Karpas-422 (cell line): ENCODE data around the gene CFB. TPM values are rescaled to one million over a fixed set of nuclear protein-coding genes. Genes with fewer than 3 reads are reported as not detected.
"Not testable (repeated sequence)": the region's sequence is repeated elsewhere in the genome, so short reads cannot be mapped to it uniquely, and the experiment has no call there.

Experiments used
- DNase-seq: peaks from one replicate; pipeline ENCODE4 v3.0.0-alpha.2; 2015
- H2AFZ ChIP-seq: fragments of 200-600 bp; sonication (generic); 2 replicates; pipeline ENCODE4 v1.6.1; 2014; ENCODE audit warnings: antibody characterized with exemption, low read length, mixed read lengths
- H3K27ac ChIP-seq: fragments of 200-600 bp; sonication (generic); 2 replicates; pipeline ENCODE4 v1.5.1; 2014; ENCODE audit warnings: mild to moderate bottlenecking, low read length, moderate library complexity
- H3K27me3 ChIP-seq: fragments of 200-600 bp; sonication (generic); 2 replicates; pipeline ENCODE4 v1.6.1; 2014; ENCODE audit warnings: low read length, mixed read lengths
- H3K36me3 ChIP-seq: fragments of 200-600 bp; sonication (generic); 2 replicates; pipeline ENCODE4 v1.6.1; 2014; ENCODE audit warnings: low read length, mixed read lengths; ENCODE audit not compliant: insufficient read depth
- H3K4me1 ChIP-seq: fragments of 200-600 bp; sonication (generic); 2 replicates; pipeline ENCODE4 v1.6.1; 2014; ENCODE audit warnings: mild to moderate bottlenecking, low read length, mixed read lengths
- H3K4me2 ChIP-seq: fragments of 200-600 bp; sonication (generic); 2 replicates; pipeline ENCODE4 v1.6.1; 2014; ENCODE audit warnings: low read length, low read depth, mild to moderate bottlenecking; ENCODE audit not compliant: poor library complexity, severe bottlenecking
- H3K4me3 ChIP-seq: fragments of 200-600 bp; sonication (generic); 2 replicates; pipeline ENCODE4 v1.5.1; 2014; ENCODE audit warnings: mild to moderate bottlenecking, antibody characterized with exemption, low read length, mixed read lengths
- H3K79me2 ChIP-seq: fragments of 200-600 bp; sonication (generic); 2 replicates; pipeline ENCODE4 v1.6.1; 2014; ENCODE audit warnings: mild to moderate bottlenecking, low read length, mixed read lengths
- H3K9ac ChIP-seq: fragments of 200-600 bp; sonication (generic); 2 replicates; pipeline ENCODE4 v1.6.0; 2014; ENCODE audit warnings: low read length
- H3K9me2 ChIP-seq: fragments of 200-600 bp; sonication (generic), shearing (Covaris generic); replicated peaks from 2 replicates; pipeline ENCODE4 v1.6.0; 2014; ENCODE audit warnings: mild to moderate bottlenecking, low read length, moderate library complexity; ENCODE audit not compliant: insufficient read depth
- H3K9me3 ChIP-seq: fragments of 300-700, 200-600 bp; sonication (generic); 2 replicates; pipeline ENCODE4 v1.6.1; 2014; ENCODE audit warnings: low read length, mixed read lengths
- H4K20me1 ChIP-seq: fragments of 200-600 bp; sonication (generic); 2 replicates; pipeline ENCODE4 v1.6.1; 2014; ENCODE audit warnings: mild to moderate bottlenecking, antibody characterized with exemption, low read length, low read depth; ENCODE audit not compliant: insufficient read depth
- total RNA-seq: library from RNA; depleted of rRNA; stranded (reverse); fragments of >200 nt; shearing (Covaris generic); gene quantifications from 2 replicates; pipeline ENCODE4 v1.2.3, GENCODE V29; 2014; ENCODE audit warnings: low replicate concordance

CFB gene
- total RNA-seq, 1 experiment from 2014 or later: not detected

- Histone ChIP-seq H2AFZ (no peak overlapping the region), H3K36me3 (no peaks in the 10 kb centered on the region), H3K9me2 (no peaks in the 10 kb centered on the region), H4K20me1 (no peaks in the 10 kb centered on the region), H3K27ac (peak overlapping the region; percentile 51; the same call in 1 of the 2 replicates), H3K4me1 (peaks cover 44% of the 10 kb centered on the region), H3K9me3 (no peaks in the 10 kb centered on the region), H3K27me3 (no peaks in the 10 kb centered on the region), H3K4me2 (peak overlapping the region; percentile 86), H3K4me3 (peak overlapping the region; percentile 76), H3K79me2 (peaks cover 13% of the 10 kb centered on the region), H3K9ac (peak overlapping the region; percentile 93)
- DNase-seq: no peak
Observed at GRCh38 chr6:31900917-31901414, 44.9 kb upstream of the CFB start.

- H3K9me2 ChIP-seq: no peaks in the 10 kb centered on the region
- H3K27me3 ChIP-seq: no peaks in the 10 kb centered on the region
- no peaks in the 10 kb centered on the region for H4K20me1 ChIP-seq
- no peaks in the 10 kb centered on the region for H3K36me3 ChIP-seq
- H2AFZ ChIP-seq: no peak overlapping the region
- peak overlapping the region; percentile 76 for H3K4me3 ChIP-seq
- no peaks in the 10 kb centered on the region for H3K9me3 ChIP-seq
- H3K4me1 ChIP-seq: peaks cover 38% of the 10 kb centered on the region
- H3K79me2 ChIP-seq: peaks cover 8% of the 10 kb centered on the region
- peak overlapping the region; percentile 93 for H3K9ac ChIP-seq
- H3K4me2 ChIP-seq: peak overlapping the region; percentile 86
- H3K27ac ChIP-seq: peak overlapping the region; percentile 51; the same call in 1 of the 2 replicates
- DNase-seq: peak; percentile 88
Observed at GRCh38 chr6:31901415-31901952, 44.4 kb upstream of the CFB start.

GRCh38 chr6:31901953-31902643 lies 43.8 kb upstream of the CFB start, which contains the start of gene ZBTB12:
TSS of gene ZBTB12 (minus strand) at chr6:31902086. CDS start at chr6:31901305, 781 bp downstream.
- no peaks in the 10 kb centered on the region for H4K20me1 ChIP-seq
- H3K4me3 ChIP-seq: peak within 1 kb of the TSS; percentile 76
- H2AFZ ChIP-seq: peak within 1 kb of the TSS; percentile 65

GRCh38 chr6:31903957-31904356 lies 41.9 kb upstream of the CFB start:
- Histone ChIP-seq H3K4me2 (no peak overlapping the region), H3K9me3 (no peaks in the 10 kb centered on the region), H3K27ac (no peak overlapping the region), H2AFZ (no peak overlapping the region), H3K79me2 (no peaks in the 10 kb centered on the region; the same call in 1 of the 2 replicates), H3K4me3 (no peak overlapping the region), H3K27me3 (no peaks in the 10 kb centered on the region), H3K9me2 (no peaks in the 10 kb centered on the region), H4K20me1 (no peaks in the 10 kb centered on the region), H3K36me3 (no peaks in the 10 kb centered on the region), H3K4me1 (peaks cover 26% of the 10 kb centered on the region), H3K9ac (no peak overlapping the region)
- no peak for DNase-seq

More at GRCh38 chr6:31901953-31902643, 43.8 kb upstream of the CFB start, which contains the start of gene ZBTB12:
- no peaks in the 10 kb centered on the region for H3K9me2 ChIP-seq
- peaks cover 3% of the 10 kb centered on the region; the same call in 1 of the 2 replicates for H3K79me2 ChIP-seq
- H3K36me3 ChIP-seq: no peaks in the 10 kb centered on the region
- DNase-seq: peak; percentile 98
- H3K27ac ChIP-seq: peak within 1 kb of the TSS; percentile 51; the same call in 1 of the 2 replicates
- H3K27me3 ChIP-seq: no peaks in the 10 kb centered on the region
- no peaks in the 10 kb centered on the region for H3K9me3 ChIP-seq
- H3K4me2 ChIP-seq: peak within 1 kb of the TSS; percentile 86
- H3K4me1 ChIP-seq: peaks cover 35% of the 10 kb centered on the region
- H3K9ac ChIP-seq: peak within 1 kb of the TSS; percentile 93

GRCh38 chr6:31905041-31905440 lies 40.9 kb upstream of the CFB start:
- Histone ChIP-seq H3K9me3 (no peaks in the 10 kb centered on the region), H2AFZ (no peak overlapping the region), H3K36me3 (no peaks in the 10 kb centered on the region), H4K20me1 (no peaks in the 10 kb centered on the region), H3K27me3 (no peaks in the 10 kb centered on the region), H3K4me1 (peaks cover 15% of the 10 kb centered on the region), H3K9me2 (no peaks in the 10 kb centered on the region), H3K4me3 (no peak overlapping the region), H3K79me2 (no peaks in the 10 kb centered on the region; the same call in 1 of the 2 replicates), H3K9ac (no peak overlapping the region), H3K27ac (no peak overlapping the region), H3K4me2 (no peak overlapping the region)
- DNase-seq: no peak

- no peak overlapping the region for H3K27ac ChIP-seq
- H3K27me3 ChIP-seq: no peaks in the 10 kb centered on the region
- H4K20me1 ChIP-seq: no peaks in the 10 kb centered on the region
- H3K4me3 ChIP-seq: no peak overlapping the region
- no peak overlapping the region for H3K9ac ChIP-seq
- no peak overlapping the region for H3K4me2 ChIP-seq
- H2AFZ ChIP-seq: no peak overlapping the region
- no peaks in the 10 kb centered on the region for H3K79me2 ChIP-seq
- H3K9me2 ChIP-seq: no peaks in the 10 kb centered on the region
- H3K4me1 ChIP-seq: peaks cover 8% of the 10 kb centered on the region
- H3K36me3 ChIP-seq: no peaks in the 10 kb centered on the region
- no peaks in the 10 kb centered on the region for H3K9me3 ChIP-seq
- no peak for DNase-seq
Observed at GRCh38 chr6:31906122-31906521, 39.8 kb upstream of the CFB start.

- H4K20me1 ChIP-seq, H3K9ac ChIP-seq: not testable (repeated sequence)
Observed at GRCh38 chr6:31906727-31907126, 39.2 kb upstream of the CFB start.

GRCh38 chr6:31907158-31907813 lies 38.6 kb upstream of the CFB start:
- Histone ChIP-seq H4K20me1 (no peaks in the 10 kb centered on the region), H2AFZ (no peak overlapping the region), H3K27ac (no peak overlapping the region), H3K9me2 (no peaks in the 10 kb centered on the region), H3K4me1 (peaks cover 4% of the 10 kb centered on the region), H3K27me3 (no peaks in the 10 kb centered on the region), H3K9ac (no peak overlapping the region), H3K9me3 (no peaks in the 10 kb centered on the region), H3K4me2 (no peak overlapping the region), H3K36me3 (no peaks in the 10 kb centered on the region), H3K4me3 (no peak overlapping the region), H3K79me2 (no peaks in the 10 kb centered on the region)
- peak; percentile 56 for DNase-seq

More at GRCh38 chr6:31906727-31907126, 39.2 kb upstream of the CFB start:
- H3K9me2 ChIP-seq, H2AFZ ChIP-seq, H3K4me2 ChIP-seq, H3K27ac ChIP-seq, H3K79me2 ChIP-seq, DNase-seq, H3K9me3 ChIP-seq, H3K4me3 ChIP-seq, H3K27me3 ChIP-seq, H3K36me3 ChIP-seq, H3K4me1 ChIP-seq: not testable (repeated sequence)
